GM18511 (cell line): ENCODE results near the gene PRSS58.
A peak's percentile ranks its signal among the peaks of the same experiment; 100 is the strongest.

ENCODE experiments used
- ATAC-seq: cut with Tn5 transposase; IDR thresholded peaks from one replicate; pipeline ENCODE4 v1.9.1; 2021; ENCODE audit warnings: mild to moderate bottlenecking, moderate library complexity; ENCODE audit not compliant: unreplicated experiment

The PRSS58 gene, protein sequence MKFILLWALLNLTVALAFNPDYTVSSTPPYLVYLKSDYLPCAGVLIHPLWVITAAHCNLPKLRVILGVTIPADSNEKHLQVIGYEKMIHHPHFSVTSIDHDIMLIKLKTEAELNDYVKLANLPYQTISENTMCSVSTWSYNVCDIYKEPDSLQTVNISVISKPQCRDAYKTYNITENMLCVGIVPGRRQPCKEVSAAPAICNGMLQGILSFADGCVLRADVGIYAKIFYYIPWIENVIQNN

DNA sequence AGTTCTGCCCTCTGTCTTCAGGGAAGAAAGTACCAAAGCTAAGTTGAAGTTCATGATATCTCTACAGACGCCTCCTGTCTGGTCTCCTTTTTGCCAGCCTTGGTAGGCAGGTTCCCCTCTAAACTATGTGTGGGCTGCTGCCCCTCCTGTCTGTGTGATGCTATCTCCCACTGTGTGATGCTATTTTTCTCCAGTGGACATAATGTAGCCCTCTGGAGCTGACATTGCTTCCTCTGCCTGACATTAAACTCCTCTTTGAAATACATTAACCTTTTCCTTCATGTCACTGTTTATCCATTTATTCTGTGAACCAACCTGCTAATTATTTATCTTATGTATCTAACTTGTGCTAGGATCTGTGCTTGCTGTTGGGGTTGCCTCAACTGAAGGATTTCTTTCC, at the start of gene PRSS58:
PRSS58 (minus strand) TSS at position 101 of the 400 bp plus-strand sequence. CDS start 351 bp downstream, outside the sequence.
- no peak for ATAC-seq

DNA sequence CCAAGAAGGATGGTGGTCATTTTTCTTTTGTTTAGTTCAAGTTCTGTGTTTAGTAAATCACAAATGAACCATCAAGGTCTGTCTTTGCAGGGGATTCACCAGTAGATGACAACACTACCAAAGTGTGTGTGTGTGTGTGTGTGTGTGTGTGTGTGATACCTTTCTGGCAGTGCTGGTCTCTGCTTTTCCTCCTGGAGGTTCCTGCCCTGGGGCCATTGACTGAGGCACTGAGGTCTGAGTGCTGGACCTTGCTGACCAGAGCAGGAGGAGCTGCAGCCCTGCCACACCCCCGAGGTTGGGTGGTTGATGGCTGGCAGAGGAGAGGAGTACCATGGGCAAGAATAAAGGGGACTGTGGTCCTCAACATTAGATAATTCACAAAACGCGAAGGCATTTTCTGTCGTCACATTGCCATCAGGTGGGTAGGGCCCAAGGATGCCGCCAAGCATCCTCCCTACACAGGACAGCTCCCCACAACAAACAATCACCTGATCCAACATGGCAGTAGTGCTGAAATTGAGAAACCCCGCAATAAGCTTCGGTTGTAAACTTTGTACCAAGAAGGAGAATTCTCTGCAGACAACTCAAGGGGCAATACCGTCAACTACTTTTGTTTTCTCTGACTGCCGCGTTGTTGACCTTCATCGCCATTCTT, 49.5 kb upstream of the PRSS58 start:
- ATAC-seq: no peak

DNA sequence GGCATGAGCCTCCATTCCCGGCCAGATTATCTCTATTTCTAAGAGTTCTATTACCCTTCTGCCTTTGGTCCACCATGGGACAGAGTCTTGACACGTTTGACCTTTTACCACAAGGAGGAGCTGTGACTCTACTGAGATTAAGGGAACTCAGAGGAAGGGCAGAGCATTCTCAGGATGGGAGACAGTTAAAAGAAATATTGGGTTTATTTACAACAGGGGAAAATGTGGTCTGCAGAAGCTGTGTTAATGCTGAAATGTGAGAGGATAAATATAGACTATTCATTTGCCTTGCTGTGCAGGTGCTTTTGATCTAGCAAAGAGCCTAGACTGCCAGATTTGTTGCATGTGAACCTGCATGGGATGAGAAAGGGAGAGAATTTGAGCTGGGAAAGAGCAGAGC, 45.8 kb upstream of the PRSS58 start:
- no peak for ATAC-seq

DNA sequence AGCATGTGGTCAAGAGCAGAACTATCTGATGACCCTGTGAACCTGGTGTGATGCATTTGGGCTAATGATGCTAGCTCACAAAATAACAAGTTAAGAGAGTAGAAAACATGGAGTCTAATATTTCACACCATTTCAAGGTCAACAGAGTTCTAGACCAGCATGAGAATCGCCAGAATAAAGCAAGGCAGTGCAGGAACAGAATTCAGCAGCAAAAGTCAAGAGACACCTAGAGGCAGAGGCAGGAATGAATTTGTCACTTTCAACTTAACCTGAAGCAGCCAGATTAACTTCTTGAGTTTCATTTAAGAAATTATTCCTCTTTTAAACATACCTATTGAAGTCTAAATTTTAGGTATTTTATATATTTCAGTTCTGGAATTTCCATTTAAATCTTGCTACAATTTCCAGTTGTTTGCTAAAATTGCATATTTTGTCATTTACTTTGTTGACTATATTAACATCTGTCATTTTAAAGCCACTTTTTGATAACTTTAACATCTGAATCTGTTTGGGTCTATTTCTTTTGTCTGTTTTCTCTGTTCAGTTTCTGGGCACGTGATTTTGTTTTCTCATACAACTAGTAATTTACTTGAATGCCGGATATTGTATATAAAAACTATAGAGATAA, 44.2 kb upstream of the PRSS58 start:
- ATAC-seq: peak; percentile 70

DNA sequence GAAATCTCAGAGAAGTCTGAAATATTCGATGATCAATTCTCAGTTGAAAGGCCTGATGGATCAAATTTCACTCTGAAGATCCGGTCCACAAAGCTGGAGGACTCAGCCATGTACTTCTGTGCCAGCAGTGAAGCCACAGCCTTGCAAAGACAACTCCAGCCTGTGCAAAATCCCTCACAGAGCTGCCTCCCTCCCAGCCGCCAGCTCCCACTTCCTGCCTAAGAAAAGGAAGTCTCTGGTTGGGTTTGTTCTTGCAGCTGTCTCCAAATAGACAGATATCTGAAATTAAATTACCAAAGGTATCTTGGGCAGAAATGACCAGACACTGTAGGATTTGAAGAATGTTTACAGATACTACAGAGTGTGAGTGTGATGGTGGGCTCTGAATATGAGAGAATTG, 43.4 kb upstream of the PRSS58 start:
- no peak for ATAC-seq

DNA sequence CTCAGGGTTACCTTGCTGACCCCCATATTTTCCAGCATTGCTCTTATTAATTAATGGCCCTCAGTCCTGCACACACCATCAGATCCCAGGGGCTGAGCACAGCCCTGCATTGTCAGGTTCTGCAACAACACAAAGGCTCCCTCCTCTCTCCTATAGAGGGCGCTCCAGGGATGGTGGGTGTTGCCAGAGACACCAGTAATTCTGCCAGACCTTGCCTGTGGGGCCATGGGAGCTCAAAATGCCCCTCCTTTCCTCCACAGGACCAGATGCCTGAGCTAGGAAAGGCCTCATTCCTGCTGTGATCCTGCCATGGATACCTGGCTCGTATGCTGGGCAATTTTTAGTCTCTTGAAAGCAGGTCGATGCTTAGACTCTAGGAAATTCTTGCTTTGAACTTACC, 42.8 kb upstream of the PRSS58 start:
- no peak for ATAC-seq

DNA sequence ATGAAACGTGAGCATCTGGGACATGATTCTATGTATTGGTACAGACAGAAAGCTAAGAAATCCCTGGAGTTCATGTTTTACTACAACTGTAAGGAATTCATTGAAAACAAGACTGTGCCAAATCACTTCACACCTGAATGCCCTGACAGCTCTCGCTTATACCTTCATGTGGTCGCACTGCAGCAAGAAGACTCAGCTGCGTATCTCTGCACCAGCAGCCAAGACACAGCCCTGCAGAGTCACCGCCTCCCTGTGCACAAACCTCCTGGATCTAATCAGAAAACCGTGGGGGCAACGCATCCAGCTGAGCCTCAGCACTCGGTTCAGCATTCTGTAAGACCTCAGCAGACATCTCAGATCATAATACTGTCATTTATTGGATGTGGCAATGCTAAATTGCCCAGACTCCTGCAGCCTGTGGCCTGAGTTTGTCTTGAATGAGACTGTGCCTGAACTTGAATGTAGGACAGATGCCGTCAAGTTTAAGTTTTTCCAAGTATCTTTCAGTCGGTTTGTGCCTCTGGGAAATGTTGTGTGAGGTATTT, 41.5 kb upstream of the PRSS58 start:
- no peak for ATAC-seq

DNA sequence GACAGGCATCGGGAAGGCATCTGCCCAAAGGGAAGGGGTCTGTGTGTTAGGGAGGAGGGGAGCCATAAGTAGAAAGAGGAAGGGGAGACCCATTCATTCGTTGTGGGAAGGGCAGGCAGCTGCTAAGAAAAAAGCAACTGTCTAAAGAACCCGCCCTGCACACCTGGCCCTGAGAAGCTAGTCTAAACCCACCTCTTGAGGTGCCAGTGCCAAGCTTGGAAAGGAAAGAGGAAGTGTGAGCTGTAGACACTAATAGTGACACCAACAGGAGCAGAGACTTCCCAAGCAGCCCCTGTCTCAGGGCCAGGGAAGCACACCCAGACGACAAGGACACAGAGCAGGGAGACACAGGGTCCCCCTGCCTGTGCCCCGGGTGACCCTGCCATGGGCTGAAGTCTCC, 40.8 kb upstream of the PRSS58 start:
- ATAC-seq: no peak

DNA sequence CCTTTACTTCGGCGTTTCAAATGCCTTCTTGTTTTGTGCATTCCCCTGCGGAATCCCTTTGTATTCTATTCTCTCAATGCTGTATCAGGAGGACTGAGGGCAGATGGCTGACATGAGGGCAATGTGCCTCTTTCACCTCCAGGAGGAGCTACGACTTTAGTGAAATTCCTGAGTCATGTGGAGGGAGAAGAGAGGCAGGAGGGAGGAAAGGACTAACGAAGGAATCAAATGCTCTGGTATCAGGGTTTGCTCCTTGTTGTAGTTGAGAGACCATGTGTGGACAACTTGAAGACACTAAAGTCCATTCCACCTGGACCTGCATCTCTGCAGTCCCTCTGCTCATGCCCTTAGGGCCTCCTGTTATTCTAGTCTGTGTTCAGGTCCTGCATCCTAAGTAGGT, 40.2 kb upstream of the PRSS58 start:
- ATAC-seq: no peak

DNA sequence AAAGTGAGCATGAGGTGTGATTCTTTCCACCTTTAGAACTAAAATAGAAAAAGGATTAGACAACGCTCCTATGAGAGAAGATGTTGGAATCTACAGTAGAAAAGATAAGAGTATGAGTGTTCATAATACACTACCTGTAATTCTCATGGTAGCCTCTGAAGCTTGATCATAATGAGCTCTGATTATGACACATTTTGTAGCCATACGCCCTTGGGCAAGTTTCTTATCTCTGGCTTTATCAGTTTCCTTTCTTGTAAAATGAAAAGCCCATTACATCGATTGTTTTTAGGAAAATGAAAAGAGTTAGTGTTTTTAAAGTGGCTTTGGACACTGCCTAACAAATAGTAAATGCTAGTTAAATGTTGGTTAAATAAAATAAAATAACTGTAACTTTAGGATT, 22.4 kb upstream of the PRSS58 start:
- no peak for ATAC-seq

DNA sequence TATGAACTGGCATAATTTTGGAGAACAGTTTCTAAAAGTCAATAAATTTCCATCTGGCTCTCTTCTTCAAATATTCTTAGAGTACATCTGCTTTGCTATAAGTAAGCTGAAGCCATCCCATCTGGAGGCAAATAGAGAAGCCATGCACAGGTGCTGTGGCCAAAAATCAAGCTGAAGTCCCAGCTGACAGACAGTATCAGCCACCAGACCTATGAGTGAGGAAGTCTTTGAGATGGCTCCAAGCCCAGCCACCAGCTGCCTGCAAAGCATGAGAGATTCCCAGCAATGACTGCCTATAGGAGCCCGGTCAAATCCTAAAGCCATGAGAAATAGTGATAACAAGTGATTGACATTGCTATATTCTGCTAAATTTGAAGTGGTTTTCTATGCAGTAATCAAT, 21.7 kb upstream of the PRSS58 start:
- ATAC-seq: no peak

DNA sequence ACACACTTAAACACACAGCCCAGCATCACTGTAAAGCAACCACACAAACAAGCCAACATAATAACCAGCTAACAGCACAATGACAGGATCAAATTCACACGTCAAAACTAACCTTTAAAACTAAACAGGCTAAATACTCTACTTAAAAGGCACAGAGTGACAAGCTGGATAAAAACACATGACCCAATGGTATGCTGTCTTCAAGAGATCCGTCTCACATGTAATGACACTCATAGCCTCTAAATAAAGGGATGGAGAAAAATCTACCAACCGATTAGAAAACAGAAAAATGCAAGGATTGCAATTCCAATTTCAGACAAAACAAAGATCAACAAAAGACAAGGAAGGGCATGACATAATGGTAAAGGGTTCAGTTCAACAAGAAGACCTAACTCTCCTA, 17.2 kb upstream of the PRSS58 start:
- no peak for ATAC-seq

DNA sequence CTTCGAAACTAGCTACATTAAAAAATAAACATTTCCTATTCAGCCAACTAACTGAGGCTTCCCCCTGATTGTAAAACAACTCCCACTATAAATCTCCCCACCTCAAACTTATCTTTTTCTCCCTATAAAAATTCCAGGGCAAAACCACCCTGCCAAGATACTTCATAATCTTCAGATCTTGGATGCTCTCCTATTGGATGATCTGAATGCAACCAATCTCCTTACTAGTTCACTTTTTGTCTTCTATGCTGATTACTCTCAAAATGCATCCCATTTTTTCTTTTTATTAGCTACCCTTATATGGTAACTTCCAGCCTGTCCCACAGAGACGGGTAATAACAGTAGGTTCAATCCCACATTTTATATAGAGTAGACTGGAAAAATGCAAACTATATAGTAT, 15.0 kb upstream of the PRSS58 start:
- no peak for ATAC-seq

DNA sequence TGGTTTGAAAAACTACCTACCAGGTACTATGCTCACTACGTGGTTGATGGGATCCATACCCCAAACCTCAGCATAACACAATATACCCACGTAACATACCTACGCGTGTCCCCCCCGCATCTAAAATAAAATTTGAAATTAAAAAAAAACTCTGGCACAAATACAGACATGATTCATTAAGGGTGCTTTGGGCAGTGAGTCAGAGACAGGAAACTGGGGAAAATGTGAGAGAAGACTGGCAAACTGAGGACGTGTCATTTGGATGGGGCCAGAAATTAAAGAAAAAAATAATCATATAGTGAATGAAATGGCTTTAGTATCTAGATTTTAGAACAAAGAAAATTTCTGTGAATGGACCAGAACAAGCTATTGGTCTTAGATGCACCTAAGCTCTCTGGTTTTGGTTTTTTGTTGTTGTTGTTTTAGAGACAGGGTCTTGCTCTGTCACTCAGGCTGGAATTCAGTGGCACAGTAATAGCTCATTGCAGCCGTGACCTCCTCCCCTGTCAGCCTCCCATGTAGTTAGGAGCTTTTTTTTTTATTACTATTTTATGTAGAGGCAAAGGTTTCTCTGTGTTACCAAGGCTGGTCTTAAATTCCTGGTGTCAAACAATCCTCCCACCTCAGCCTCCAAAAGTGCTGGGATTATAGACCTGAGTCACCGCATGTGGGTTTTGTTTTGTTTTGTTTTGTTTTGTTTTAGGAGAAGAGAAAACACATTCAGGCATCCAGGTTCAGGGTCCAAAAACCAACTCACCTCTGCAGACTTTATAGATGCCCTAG, 5.9 kb upstream of the PRSS58 start:
- ATAC-seq: no peak

DNA sequence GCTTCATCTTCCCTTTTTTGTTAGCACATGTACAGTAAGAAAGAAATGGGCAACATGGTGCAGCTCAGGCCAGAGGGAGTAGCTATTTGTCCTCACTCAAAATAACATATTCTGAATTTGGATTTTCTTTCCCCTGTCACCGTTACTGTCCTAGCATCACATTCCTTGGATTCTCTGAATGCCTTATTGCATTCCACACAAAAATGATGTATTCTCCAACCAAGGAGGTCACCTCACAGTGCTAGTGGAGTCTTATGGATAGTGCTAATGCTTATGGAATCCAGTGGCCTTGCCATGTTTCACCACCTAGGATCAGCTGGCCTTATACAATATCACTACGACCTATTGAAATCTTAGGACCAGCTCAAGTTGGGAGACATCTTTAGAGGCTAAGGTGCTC, 7.2 kb downstream of the PRSS58 start:
- no peak for ATAC-seq

DNA sequence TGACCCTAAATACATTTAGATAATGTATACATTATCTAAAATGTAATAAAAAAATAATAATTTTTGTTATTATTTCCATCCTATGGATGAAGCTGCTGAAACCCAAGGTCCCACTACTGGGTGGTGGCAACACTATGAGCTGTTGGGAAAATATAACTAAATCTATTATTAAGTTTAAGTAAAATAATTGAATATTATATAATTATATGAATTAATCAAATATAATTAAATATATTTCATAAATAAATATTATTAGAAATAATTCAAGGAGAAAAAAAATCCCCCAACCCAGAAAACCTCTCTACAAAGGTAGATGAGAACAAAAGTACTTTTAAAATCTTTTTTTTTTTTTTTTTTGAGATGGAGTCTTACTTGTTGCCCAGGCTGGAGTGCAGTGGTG, 7.9 kb downstream of the PRSS58 start:
- ATAC-seq: no peak

DNA sequence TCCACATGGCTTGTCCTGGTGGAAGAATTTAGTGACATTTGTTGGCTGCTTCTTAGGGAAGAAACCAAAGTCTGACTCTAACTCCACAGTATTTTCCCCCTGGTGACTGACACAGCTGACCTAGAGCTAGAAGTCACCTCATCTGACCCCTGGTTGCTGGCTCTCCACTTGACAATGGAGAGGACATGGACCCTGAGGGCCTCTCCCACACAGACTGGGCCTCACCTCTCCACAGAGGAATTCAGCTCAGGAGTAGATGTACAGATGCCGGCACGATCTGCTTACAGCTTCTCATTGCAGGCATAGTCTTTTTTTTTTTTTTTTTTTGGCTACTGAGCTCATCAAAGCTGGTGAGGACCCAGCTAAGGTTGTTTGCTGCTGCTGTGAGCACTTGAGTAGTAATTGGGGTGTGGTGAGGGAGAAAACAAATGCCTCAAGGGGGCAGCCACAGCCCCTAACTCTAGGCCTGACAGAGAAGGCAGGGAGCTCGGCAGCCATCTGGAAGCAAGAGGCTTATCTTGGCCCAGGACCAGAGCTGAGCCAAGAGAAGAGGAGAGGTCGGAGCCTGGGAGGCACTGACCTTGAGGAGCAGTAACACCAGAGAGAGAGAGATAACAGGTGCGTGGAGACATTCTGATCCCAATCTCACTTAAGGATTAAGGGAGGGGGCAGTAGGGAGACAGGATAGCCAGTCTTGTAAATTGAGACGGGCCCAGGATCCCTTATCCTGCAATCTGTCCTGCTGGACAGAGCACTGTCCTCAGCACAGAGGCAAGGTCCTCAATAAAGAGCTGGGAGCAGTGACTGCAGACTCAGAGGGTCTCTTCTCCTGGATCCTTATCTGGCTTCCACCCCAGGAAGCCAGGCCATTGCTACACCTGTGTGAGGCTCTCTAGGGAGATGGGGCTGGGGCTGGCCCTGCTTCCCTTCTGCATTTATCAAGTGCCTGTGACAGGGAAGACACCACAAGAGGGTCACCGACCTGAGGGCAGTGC, 9.4 kb downstream of the PRSS58 start:
- ATAC-seq: no peak

DNA sequence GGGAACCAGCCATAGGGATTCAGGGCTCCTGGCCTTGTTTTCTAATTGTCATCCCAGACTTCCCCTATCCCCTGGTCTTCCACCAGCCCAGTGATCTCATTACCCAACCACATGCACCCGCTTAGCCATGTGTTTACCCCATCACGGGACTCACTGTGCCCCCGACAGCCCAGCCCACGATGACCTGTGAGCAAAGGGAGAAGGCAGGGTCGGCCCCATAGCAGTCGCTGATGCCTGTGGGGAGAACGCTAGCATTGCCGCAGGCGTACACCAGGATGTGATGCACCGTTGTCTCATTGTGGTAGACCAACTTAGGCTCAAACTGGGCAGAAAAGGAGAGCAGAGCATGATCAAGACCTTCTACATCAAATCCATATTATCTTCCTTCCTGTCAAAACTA, 14.0 kb downstream of the PRSS58 start:
- ATAC-seq: no peak

DNA sequence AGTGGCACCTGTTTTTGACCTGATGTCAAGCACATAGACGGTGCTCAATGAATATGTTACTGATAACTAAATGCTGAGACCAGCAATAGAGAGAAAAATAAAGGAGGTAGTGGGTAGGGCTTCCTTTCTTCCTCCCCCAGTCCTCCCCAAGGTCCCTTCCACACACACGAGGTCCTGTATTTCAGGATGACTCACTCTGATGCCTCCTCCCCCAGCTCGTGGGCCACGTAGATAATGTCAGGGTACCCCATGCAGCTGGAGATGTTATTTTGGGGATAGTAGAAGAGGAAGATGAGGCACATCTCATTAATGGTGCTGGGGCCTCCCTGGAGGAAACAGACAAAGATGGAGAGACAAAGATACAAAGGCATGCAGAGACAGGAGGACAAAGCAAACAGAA, 17.3 kb downstream of the PRSS58 start:
- no peak for ATAC-seq

DNA sequence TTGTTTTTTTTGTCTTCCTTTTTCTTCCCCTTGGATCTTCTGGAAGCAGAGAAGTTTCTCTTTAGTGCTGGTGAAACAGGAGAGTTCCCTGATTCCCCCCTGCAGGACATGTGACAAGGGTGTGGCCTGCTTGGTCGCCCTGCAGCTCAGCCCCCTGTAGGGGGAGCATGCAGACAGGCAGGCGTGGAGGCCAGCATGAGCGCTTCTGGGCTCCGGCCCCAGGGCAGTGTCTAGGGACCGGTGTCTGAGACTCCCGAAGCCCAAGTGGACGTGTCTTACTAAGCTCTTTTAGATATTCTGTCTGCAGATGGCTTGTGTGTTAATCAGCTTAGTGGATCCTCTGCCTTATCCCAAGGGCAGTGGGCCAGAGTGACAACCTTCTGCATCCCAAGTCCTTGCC, 26.1 kb downstream of the PRSS58 start:
- ATAC-seq: no peak
